HT-29 (cell line): ENCODE data around the gene RBMS1. TPM values are rescaled to one million over a fixed set of nuclear protein-coding genes. Genes with fewer than 3 reads are reported as not detected.

Source experiments
- DNase-seq: peaks from one replicate; pipeline ENCODE4 v3.0.0-alpha.2; 2015; ENCODE audit warnings: low spot score
- total RNA-seq: library from RNA; depleted of rRNA; stranded (reverse); fragments of >200 nt; shearing (Covaris generic); gene quantifications from 2 replicates; pipeline ENCODE4 v1.2.3, GENCODE V29; 2014

The RBMS1 gene
- total RNA-seq, 1 experiment from 2014 or later: 11.1 TPM

DNA sequence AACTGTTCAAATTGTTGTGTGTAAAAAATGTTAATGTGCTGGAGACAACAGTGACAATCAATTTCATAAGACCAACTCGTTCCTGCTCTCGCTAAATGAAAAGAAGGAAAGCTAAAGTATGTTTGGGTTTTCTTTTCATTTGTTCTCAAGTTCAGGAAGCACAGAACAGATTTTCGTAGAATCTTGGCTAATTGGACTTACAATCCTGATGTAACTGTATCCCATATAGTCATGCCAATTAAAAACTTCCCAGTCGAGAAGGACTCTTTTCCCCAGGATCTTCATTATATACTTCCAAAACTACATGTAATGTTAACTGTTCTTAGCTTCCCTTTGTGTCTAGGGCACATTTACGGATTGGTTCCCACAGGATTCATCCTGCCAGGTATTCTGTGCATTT lies 158.2 kb downstream of the RBMS1 start:
- no peak for DNase-seq

DNA sequence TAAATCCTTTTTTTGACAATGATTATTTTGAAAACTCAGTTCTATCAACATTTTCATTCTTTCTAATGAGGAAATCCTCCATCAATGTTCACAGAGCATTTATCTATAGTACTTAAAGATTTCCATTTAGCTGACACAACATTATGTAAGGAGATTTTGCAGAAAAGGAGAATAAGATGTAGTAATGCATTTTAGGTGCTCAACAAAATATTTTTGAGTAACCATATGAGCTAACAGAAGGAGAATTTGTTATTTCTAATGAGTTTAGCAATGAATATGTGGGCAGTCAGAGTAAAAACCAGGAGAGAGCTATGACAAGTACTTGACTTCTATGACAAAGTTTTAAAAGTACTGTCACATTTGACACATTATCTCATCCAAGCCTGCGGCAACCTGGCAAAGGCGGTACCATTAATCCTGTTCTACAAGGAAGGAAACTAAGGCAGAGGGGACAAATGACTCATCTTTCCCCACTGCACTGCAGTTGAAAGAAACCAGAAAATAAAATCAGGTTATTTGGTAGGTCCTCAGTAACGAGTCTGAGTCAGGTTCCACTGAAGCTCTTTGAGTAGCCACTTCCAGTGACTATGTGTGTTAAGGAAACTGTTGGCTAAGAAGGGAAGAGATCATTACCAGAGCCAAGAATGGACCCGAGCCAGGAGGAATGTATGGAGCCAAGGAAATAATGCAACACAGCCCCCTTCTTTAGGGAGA lies 159.4 kb downstream of the RBMS1 start:
- DNase-seq: no peak

DNA sequence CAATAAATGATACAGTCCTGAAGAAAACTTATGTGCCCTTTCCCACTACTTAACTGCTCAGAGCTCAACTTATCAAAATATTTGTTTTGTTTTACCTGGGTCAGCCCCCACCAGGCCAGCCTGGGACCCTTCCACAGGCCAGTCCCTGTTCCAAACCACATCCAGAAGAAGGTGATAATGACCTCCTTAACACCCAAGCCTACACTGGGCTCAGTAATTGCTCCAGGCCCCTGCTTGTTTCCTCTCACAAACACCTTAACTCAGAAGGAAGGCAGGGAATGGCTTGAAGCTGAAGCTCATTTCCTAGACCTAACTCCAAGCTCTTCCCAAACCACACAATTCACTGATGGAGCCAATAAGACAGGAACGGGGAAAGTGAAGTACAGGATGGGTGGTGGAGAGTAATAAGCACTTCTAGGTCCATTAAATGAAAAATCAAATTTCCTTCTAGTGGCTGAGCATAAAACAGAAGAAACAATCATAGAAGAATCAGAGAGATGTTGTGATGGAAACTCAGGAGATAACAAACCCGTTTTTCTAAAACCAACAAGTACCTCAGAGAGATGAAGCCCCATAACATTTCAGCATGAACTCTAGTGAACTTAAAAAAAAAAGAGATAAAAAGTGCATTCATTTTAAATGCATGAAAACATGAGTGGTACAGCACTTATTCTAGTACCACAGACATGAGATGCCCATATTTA lies 160.1 kb downstream of the RBMS1 start:
- DNase-seq: no peak

DNA sequence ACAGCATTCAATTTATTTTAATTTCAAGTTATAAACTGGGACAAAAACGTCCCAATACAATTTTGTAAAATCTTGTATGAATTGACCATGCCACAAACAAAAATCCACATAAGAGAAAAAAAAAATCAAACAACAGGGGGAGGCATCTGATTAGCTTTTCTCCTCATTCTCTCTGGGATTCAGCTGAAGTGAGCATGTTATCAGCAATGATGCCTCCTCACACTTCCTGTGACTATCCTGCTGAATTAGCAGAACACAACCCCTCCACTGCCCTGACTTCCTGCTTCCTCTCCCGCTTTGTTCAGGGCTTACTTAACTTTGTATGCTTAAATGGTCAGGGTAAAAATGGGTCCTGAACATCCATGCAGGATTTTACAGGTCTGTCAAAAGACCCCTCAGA lies 161.3 kb downstream of the RBMS1 start:
- DNase-seq: no peak

DNA sequence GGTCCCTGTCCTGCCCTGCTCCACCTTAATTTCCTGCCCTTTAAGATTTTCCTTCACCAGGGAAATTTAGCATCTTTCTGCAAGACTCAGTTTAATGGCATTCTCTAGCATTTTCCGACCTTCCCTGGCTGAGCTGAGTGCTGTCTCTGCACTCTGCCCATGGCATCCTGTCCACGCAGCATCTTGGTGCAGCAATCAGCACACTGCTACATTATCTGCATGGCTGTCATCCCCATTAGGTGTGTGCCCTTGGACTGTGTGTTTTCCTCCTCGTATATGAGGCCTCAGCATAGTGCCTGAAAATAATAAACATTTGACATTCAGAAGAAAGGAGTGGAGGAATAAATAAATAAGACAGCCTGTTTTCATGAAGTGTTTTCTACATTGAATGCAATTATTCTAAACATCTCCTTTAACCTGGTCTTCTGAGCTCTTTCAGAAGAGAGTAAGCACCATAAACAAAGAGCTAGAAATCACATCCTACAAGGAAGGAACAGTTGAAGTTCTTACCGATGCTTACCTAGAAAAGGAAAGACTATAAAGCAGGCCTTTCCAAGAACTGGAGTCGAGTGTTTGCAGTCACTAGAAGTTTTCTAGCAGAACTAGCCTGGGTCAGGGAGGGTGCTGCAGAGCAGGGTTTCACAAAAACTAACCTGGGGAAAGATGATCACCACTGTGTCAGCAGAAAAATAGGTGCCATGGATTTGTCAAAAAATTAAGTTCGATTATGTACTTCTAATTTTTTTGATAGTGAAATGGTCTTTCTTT lies 162.2 kb downstream of the RBMS1 start:
- no peak for DNase-seq

DNA sequence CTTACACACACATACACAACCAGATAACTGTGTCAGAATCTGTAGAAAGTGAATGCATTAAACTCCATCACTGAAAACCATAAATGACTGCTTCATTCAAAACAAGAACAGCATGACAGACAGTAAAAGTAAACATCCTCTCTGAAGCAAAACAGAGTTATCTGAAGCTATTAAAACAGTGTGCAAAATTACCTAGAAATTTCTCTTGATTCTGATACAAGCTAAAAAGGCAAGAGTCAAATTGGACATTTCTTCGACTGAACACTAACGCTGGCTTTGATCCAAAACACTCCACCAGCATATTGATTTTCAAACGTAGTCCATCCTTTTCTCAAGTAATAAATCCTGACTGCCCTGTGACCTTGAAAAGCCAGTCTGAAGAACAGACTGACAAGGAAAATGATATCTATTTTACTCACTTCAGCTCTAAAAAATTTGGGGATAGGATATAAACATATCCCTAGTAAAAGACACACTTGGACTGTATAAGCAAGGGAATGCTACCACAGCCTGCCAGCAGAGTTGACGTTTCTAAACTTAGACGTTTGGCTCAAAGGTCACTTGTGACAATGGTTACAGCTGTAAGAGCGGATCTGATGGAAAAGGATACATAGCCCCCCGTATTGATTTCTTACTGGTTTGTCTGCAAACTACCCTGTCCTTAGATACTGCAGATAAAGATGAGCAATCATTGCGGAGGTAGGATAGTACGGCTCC lies 164.6 kb downstream of the RBMS1 start:
- peak; percentile 36 for DNase-seq

DNA sequence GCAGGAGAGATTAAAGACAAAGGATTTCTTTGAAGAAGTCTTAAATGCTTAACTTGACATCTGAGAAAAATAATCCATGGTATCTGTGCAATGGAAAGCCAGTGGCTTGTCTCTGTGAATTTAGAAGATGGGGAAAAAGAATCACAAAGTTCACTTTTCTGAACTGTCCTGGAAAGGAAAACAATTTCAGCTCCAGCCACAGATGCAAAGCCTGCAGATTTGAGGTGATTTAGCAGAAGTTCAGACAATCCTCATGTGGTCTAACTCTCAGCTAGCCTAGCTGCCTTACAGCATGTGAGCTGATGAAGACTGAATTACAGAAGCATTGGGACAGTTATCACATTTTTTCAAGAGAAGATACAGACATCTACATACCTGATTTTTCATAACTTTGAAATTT lies 166.8 kb downstream of the RBMS1 start:
- DNase-seq: no peak

DNA sequence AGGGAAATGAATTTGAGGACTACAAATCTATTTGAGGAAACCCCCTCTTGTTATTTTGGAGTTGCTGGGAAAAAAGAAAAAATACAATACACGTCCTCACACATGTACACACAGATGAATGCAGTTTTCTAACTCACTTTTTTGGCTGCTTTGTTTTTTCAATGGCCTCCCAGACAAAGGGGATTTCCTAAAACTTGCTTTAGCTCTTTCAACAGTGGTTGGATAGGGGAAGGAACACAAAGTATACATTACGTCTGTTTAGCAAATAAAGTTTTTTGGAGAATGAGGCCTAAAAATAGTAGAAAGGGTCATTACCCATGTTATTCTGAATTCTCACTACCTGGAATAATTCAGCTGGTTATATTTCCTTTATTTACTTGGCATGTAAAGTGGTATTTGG lies 168.2 kb downstream of the RBMS1 start:
- no peak for DNase-seq

DNA sequence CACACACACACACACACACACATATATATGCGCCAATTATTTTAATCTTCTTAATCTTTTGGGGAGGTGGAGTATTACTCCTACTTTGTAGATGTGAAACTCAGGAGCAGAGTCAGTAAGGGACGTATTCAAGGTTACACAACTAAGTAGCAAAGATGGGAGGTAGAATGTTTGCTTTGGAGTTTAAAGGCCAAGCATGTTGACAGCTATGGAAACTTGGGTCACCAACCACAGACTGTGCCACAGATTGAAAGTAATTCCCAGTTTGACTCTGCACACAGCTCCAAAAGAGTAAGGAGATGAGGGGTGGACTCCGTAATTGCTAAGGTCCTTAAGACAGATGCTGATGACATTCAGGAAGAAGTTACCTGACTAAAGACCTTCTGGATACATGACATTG lies 168.7 kb downstream of the RBMS1 start:
- DNase-seq: no peak

DNA sequence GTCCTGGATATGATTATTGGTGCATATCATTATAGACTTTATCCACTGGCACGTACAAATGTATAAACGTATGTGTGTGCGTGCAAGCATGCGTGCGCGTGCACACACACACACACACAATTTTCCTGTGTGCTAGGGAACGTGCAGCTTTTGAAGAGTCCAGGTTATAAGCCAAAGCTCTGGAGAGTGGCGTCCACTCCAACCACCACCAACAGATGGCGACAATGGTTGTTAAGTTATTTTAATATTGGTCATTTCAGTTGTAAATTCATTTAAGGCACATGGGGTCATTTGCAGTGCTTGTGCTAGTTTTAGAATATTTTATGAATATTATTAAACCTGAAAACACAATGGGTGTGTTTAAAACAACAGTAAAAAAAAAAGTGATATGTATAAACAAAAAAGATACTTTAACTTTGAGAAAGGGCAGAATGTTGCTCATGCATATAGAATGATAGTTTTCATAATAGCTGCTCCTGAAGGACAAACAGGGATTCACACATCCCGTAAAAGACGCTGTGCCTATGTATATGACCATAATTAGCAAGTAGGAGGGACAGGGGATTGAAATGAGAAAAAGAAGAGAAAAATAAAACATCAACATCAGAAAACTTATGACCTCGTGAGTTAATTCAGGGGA lies 169.3 kb downstream of the RBMS1 start:
- peak; percentile 77 for DNase-seq

DNA sequence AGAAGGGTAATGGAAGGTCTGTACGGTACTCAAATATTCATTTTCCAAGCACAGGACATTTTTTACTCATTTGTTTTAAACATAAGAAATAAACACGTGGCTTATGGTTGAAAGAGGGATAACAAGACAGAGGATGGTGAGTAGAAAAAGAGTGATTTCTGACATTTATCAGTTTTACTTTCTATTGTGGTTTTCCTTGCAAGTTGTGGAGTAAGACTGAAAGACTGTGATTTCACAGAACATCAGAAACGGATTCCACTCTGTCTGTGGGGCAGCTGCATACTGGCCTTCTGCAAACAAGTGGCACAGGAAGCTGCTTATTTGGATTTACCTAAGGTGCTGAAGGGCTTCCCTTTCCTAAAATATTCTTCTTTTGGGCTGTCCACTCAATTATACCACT lies 171.3 kb downstream of the RBMS1 start:
- no peak for DNase-seq

DNA sequence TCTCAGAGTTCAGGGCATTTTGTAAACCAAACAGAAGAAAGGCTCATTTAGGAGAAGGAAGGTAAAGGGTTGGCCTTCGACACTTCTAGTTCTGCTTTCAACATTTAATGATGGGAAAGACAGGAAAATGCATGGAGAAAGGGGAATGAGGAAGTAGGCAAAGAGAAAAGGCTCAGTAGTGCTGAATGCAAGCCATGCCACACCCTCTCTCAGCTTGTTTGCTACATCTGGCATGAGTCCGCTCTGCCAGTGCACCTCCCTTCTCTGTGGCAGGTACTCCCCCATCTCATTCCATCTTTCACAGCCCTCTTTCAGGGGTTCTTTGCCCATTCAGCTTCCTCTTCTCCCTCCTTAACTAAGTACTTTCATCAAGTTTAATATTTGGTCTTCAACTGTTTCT lies 172.6 kb downstream of the RBMS1 start:
- DNase-seq: peak; percentile 63

DNA sequence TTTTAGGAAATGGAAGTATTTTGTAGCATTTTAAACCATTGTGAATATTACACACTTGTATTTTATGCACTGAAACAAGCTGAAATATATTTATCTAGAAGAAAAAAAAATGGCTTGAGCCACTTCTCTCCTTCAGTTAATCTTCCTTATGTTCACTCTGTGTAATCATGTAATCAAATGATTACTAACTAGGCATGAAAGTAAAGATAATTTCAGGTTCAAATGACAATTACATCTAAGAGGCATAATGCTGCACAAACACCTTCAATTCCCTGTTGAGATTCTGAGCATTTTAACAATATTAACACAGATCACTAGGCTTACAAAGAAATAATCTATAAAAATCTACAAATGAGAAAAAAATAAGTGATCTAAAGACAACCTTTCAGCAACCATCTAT lies 173.9 kb downstream of the RBMS1 start:
- DNase-seq: no peak

DNA sequence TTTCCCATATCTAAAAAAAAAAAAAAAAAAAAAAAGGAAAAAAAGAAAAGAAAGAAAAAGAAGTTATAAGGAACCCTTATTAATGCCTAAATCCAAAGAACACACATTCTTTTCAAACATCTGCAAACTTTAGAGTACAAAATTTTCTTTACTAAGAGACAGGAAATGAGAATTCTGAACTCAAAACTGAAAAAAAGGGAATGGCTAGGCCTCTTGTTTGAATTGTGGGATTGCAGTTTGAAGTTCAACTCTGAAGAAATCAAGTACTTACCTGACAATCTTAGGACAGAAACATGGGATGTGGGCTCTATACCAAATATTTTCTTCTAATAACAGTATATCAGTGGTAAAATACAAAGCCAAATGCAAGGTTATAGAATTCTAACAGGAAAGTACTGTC lies 175.4 kb downstream of the RBMS1 start:
- DNase-seq: no peak

DNA sequence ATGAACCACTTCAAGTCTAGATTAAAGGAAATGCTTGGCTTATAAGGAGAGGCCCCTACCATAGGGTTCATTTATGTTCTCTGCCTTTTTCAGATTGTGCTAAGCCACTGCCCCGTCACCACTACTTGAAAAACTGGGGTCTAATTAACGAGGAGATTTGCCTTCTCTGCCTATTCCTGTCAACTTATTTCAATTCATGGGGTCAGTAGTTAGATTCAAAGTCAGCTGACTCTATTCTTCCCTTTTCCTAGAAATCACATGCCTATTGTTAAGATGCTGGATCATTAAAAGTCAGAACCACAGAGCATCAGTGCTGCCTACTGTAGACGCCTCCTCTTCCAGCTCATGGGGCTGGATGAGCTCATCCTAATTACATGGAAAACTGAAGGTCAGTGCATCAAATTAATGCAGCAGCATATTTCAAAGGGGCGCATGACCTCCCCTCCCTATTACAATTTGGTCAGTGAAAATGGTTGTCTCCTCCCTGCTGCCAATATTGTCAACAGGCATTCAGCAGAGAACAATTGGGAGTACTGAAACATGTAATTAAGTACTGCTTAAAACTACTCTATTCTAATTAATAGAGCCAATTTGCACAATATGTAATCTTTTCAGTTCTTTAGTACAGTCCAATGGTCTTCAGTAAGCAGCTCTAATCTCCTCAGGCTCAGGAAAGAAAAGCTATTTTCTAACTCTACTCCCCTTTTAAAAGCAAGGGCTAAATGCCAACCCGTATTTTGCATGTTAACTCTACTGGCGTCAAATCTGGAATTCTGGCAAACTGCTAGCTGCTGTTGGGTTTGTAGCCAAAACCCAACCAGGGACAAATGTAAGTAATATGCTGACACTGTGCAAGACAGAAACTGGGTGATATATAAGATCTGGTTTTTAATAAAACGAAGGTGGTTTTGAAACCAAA lies 176.2 kb downstream of the RBMS1 start:
- DNase-seq: no peak

DNA sequence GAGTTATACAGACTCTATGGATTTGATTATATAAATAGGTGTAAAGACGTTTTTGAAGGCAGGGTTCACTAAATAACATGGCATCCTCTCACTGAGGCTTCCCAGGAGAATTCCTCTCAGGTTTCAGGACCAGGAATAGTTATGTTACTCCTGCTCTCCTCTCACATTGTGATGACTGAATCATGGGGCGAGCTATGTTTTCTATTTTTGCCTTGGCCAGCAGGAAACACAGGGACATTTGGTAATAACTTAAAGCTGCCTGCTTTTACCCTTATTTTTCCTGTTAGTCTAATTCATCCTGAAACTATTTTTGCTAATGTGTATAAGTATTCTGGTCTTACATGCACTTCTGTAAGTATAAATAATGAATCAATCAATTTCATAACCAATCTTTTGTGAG lies 178.3 kb downstream of the RBMS1 start:
- no peak for DNase-seq

DNA sequence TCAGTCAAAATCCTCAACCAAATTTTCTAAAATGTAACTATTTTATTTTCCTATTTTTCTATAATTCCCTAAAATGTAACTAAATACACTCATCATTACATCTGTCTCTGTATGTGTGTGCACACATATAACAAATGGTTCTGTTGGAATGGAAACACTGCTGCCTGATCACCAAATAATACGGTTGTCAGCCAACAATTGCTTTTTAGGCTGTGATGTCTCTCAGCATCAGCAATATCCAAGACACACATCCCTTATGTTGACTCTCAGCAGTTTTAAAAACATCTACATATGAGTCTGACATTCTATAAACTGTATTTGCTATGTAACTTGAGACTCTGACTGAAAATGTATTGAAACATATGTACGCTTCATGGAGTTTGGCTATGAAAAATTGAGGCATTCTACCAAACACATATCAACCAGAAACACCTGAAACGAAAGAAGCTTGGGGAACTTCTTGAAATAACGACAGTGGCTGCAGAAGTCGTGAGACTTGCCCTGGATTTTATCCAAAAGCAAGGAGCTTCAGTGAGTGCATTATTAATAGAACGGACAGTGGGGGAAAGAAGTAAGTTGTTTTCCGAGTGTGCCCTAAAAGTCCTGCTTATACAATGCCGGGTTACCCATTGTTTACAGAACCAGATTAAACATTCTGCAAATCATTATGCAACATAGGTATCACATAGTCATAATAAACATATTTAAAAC lies 183.3 kb downstream of the RBMS1 start:
- no peak for DNase-seq

DNA sequence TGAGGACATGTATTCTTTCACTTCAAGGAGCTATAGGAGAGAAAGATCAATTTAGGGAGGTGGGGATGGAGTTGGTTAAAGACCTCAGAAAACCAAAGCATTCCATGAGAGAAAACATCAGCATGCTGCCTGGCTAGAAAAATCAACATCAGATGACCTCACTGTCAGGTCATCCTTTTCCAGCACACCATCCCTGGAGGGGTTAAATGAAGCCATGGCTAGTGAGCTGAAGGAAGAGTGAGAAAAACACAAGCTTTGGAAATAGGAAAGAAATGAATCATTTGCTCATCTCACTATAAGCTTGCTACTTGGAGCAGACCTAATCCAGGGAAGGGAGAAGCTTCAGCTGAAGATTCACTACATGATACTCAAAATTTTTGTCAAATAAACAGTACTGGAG lies 184.0 kb downstream of the RBMS1 start:
- DNase-seq: no peak

DNA sequence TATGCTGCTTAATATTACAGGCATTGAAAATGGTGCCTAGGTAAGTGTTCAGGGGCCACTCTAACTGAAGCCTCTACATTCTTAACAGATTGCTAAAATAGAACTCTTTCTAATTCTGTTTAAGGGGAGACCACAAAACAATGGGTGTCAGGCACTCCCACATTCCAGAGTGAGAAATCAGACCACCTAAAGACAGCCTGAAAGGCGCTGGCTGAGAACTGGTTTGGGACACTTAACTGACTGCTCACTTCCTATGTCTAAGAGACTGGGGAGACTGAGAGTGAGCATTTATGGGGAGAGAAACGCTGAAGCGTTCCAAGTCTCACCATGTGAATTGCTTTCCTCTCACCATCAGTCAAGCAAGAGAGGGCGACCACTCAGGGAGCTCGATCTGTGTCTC lies 184.7 kb downstream of the RBMS1 start:
- DNase-seq: no peak

DNA sequence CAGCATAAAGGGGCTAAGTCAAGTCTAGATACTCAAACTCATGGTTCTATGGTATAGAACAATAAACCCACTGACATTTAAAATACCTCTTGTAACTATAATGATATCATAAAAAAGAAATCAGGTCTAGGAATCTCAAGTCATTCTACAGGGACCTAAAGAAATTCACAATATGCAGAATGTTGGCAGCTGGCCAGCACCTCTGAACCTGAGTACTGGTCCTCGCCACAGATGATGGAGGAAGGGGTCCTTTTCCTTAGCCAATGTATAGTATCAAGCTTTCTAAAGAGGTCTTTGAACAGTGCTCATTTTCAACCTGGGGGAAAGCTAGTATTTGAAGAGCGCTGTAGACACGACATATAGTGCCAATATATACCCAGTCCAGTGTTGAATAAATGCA lies 185.1 kb downstream of the RBMS1 start:
- no peak for DNase-seq
